Measurements from ENCODE around the gene DNMBP. TPM values are rescaled to one million over a fixed set of nuclear protein-coding genes. Genes with fewer than 3 reads are reported as not detected.

Gene DNMBP
- total RNA-seq, 1 donor from 2014 or later = 47.5 TPM

DNA sequence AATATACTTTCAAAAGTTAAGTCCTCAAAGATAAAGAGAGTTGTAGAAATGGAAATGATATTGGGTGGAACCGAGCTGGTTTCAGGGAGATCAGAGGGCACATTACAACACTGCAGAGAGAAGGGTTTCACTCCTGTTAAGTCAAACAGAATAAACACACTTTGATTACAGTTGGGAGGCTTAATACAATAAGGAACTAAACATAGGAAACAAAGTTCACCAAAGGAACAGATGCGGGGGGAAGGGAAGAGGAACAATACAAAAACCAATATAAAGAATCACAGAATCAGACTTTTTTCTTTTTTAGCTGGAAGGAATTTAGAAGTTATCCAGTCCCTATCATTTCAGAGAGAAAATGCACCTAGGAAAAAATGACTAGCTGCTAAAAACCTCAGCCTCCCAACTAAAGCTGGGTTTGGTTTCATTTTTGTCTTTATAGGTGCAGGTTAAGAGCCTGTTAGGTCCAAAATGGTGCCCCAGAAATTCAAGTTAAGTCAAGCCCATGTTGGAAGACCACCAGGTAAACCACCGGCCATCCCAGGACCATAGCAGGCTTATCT, 81.9 kb downstream of the DNMBP start:
- peak overlapping the region; percentile 91 for H3K4me3 Mint-ChIP-seq (ENCODE audit: low read depth)
- peak overlapping the region; percentile 93 for H3K27ac Mint-ChIP-seq
- H3K9me3 Mint-ChIP-seq (ENCODE audit: low read depth) = no peaks in the 10 kb centered on the region
- H3K36me3 Mint-ChIP-seq (ENCODE audit: insufficient read depth) = peaks cover 13% of the 10 kb centered on the region
- H3K4me1 Mint-ChIP-seq (ENCODE audit: low read depth) = peaks cover 60% of the 10 kb centered on the region
- no peak for DNase-seq (ENCODE audit: low spot score, unreplicated experiment)
- TF ChIP-seq, protein P1, sequence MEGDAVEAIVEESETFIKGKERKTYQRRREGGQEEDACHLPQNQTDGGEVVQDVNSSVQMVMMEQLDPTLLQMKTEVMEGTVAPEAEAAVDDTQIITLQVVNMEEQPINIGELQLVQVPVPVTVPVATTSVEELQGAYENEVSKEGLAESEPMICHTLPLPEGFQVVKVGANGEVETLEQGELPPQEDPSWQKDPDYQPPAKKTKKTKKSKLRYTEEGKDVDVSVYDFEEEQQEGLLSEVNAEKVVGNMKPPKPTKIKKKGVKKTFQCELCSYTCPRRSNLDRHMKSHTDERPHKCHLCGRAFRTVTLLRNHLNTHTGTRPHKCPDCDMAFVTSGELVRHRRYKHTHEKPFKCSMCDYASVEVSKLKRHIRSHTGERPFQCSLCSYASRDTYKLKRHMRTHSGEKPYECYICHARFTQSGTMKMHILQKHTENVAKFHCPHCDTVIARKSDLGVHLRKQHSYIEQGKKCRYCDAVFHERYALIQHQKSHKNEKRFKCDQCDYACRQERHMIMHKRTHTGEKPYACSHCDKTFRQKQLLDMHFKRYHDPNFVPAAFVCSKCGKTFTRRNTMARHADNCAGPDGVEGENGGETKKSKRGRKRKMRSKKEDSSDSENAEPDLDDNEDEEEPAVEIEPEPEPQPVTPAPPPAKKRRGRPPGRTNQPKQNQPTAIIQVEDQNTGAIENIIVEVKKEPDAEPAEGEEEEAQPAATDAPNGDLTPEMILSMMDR (IDR thresholded peaks at IDR 0.05; ENCODE audit: unreplicated experiment) = no peak
- H3K27me3 Mint-ChIP-seq = no peaks in the 10 kb centered on the region

DNA sequence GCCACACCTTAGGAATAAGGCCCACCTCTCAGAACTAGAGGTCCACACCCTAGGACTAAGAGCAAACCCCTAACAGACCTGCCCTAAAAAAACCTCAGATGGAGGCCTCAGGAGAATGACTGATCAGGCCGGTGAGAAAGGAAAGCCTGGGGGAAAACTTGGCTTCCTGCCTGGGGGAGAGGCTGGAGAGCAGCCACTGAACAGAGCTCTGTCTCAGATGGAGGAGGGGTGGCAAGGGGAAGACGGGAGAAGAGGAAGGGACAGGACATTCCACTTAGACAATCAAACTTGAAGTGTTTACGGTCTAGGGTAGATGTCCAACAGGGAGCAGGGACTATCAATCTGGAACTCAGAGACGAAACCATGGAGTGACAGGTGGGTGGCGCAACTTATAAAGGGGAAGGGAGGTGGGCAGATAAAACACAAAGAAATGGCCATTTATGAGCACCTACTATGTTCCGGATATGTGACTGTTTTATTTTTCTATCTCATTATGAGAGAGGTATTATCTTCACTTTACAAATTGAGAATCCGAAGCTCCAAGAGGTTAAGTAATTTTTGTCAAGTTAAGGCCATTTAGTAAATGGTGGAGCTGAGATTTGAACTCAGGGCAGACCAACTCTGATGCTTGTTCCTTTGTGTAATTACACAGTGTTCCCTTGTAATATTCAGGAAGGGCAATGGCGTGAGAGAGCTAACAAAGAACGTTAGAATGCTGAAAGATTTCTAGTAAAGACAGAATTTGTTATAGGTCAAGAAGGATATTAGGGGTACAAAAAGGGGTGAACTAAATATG, 82.6 kb downstream of the DNMBP start:
- Mint-ChIP-seq H3K4me1 (ENCODE audit: low read depth) (peaks cover 59% of the 10 kb centered on the region), H3K36me3 (ENCODE audit: insufficient read depth) (peaks cover 15% of the 10 kb centered on the region), H3K27ac (peak overlapping the region; percentile 93), H3K9me3 (ENCODE audit: low read depth) (no peaks in the 10 kb centered on the region), H3K4me3 (ENCODE audit: low read depth) (peak overlapping the region; percentile 91), H3K27me3 (no peaks in the 10 kb centered on the region)
- TF ChIP-seq, protein P1 (IDR thresholded peaks at IDR 0.05; ENCODE audit: unreplicated experiment) = no peak
- no peak for DNase-seq (ENCODE audit: low spot score, unreplicated experiment)

DNA sequence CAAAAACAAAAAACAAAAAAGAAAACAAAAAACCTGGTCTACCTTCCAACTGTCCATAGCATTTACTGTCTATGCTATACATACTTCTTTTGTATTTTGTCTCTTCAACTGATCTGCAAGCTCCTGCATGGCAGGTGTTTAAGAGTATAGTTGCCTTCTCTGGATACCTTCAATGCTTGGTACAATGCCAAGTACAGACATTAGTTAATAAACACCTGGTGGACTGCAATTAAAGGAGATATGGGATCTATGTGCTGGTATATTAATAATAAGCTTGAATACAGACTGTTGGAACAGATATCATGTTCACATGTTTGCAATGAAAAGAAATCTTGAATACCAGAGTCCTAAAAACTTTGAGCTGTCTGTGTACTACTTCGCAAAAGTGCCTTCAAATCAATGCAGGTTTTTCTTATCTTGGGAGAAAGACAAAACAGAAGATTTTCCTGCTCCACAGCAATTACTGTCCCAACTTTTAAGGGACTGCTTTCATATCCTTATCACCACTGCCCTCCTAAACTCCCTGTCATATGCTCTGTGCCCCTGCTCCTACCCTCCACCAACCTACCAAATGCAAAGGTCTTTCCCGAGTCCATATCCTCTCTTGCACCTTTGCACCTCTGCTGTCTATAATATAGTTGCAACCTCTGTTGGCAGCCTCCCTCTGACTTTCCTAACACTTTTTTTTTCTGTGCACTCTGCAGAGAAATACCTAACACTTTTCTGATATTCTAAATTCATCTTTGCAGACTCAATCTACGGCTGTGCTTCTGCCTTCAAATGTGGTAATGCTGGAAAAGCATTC, 85.1 kb downstream of the DNMBP start:
- H3K9me3 Mint-ChIP-seq (ENCODE audit: low read depth) = no peaks in the 10 kb centered on the region
- no peaks in the 10 kb centered on the region for H3K27me3 Mint-ChIP-seq
- H3K4me1 Mint-ChIP-seq (ENCODE audit: low read depth) = peaks cover 48% of the 10 kb centered on the region
- peak overlapping the region; percentile 88 for H3K27ac Mint-ChIP-seq
- H3K36me3 Mint-ChIP-seq (ENCODE audit: insufficient read depth) = peaks cover 29% of the 10 kb centered on the region
- H3K4me3 Mint-ChIP-seq (ENCODE audit: low read depth) = peak overlapping the region; percentile 7
- TF ChIP-seq, protein P1 (IDR thresholded peaks at IDR 0.05; ENCODE audit: unreplicated experiment) = no peak
- no peak for DNase-seq (ENCODE audit: low spot score, unreplicated experiment)

DNA sequence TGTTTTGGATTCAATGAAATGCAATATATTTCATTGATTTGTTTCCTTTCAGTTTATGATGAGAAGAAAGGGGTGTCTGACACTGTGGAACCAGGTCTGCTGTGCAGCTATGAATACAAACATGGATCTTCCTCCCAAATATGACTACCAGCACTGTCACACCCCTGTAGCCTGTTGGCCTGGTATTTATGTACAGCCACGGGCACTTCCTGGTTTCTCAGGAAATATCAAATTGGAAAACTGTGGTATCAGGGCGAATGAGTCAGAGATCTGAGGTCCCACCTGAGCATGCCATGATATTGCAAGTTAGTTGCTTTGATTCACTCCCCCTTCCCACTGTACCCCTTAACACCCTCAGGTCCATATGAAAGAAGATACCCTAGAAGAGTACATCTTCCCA, 87.8 kb downstream of the DNMBP start:
- Mint-ChIP-seq H3K27ac (no peak overlapping the region), H3K4me3 (ENCODE audit: low read depth) (no peak overlapping the region), H3K27me3 (no peaks in the 10 kb centered on the region), H3K36me3 (ENCODE audit: insufficient read depth) (peaks cover 28% of the 10 kb centered on the region), H3K4me1 (ENCODE audit: low read depth) (peaks cover 51% of the 10 kb centered on the region), H3K9me3 (ENCODE audit: low read depth) (no peaks in the 10 kb centered on the region)
- no peak for DNase-seq (ENCODE audit: low spot score, unreplicated experiment)
- TF ChIP-seq, protein P1 (IDR thresholded peaks at IDR 0.05; ENCODE audit: unreplicated experiment) = no peak

DNA sequence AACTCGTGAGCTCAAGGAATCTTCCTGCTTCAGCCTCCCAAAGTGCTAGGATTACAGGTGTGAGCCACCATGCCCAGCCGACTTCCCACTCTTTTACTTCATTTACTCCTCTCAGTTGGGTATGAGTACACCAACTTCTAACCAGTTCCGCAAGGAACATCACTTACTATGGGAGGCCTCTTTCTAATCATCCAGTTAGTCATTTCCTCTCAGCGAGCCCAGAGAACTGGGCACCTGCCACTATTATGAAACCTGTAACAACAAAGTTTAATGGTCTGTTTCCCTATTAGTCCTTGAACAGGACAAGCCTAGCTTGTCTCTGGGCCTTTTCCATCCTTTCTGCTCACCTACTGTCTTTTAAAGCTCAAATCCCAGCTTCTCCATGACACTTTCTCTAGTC, 88.8 kb downstream of the DNMBP start:
- TF ChIP-seq, protein P1 (IDR thresholded peaks at IDR 0.05; ENCODE audit: unreplicated experiment) = no peak
- H3K27me3 Mint-ChIP-seq = no peaks in the 10 kb centered on the region
- no peak overlapping the region for H3K4me3 Mint-ChIP-seq (ENCODE audit: low read depth)
- peaks cover 28% of the 10 kb centered on the region for H3K36me3 Mint-ChIP-seq (ENCODE audit: insufficient read depth)
- DNase-seq (ENCODE audit: low spot score, unreplicated experiment) = no peak
- no peaks in the 10 kb centered on the region for H3K9me3 Mint-ChIP-seq (ENCODE audit: low read depth)
- H3K27ac Mint-ChIP-seq = peak overlapping the region; percentile 89
- peaks cover 44% of the 10 kb centered on the region for H3K4me1 Mint-ChIP-seq (ENCODE audit: low read depth)

Measured in progenitor cell of endocrine pancreas (in vitro differentiated cells).